Right ventricle myocardium inferior (tissue), 1 donor: ENCODE data around the gene ABCA10. TPM values are rescaled to one million over a fixed set of nuclear protein-coding genes. Genes with fewer than 3 reads are reported as not detected.
A peak's percentile ranks its signal among the peaks of the same experiment; 100 is the strongest.
"Not testable (repeated sequence)": the region's sequence is repeated elsewhere in the genome, so short reads cannot be mapped to it uniquely, and the experiment has no call there.

Source experiments
- ATAC-seq: fragments of 200-7000 bp; cut with Tn5 transposase; one replicate; pipeline ENCODE4 v1.9.1; 2020; ENCODE audit warnings: mild to moderate bottlenecking, moderate library complexity
- DNase-seq: peaks from one replicate; pipeline ENCODE4 v3.0.0; 2021; ENCODE audit errors: missing footprints
- intact Hi-C: fragments of 100-400 bp; cut with DNase I; formaldehyde crosslinking; loops from one replicate; pipeline ENCODE4 v1.11.0; 2022
- long read RNA-seq: library from polyadenylated mRNA; unstranded; transcript quantifications from one replicate; pipeline ENCODE4 v2.0.0, GENCODE V29; 2021
- total RNA-seq: library from RNA; stranded (reverse); fragmentation: NEBNext Ultra II Directional; extraction: Animal tissue kit (Norgen Biotek cat#: 25700); gene quantifications from one replicate; pipeline ENCODE4 v1.2.1, GENCODE V29; 2021
- donor health status: DM: no; HTN: yes; CAD: no; lungs with severe emphysema.

ABCA10 gene
- total RNA-seq = 7.1 TPM
- long read RNA-seq, partial matches to known transcripts = 0 of 1 reads
- long read RNA-seq, other reads (novel, unspliced or antisense) = 0 of 1 reads

GRCh38 chr17:69228576-69228975 is at the start of gene ABCA10:
ABCA10 (minus strand) TSS chr17:69228824; CDS start chr17:69225358, 3,466 bp downstream.
- intact Hi-C loops = no loop called here

GRCh38 chr17:69276279-69276678 is 47.7 kb upstream of the ABCA10 start:
- intact Hi-C loops, ATAC-seq, DNase-seq: not testable (repeated sequence)

More at GRCh38 chr17:69228576-69228975, at the start of gene ABCA10:
- ATAC-seq (peak; percentile 70), DNase-seq (no peak)

GRCh38 chr17:69275751-69276150 is 47.1 kb upstream of the ABCA10 start:
- no peak for ATAC-seq

GRCh38 chr17:69271023-69271422 is 42.4 kb upstream of the ABCA10 start:
- DNase-seq (no peak), ATAC-seq (no peak)
- intact Hi-C loops = no loop called here

More at GRCh38 chr17:69275751-69276150, 47.1 kb upstream of the ABCA10 start:
- no peak for DNase-seq
- intact Hi-C loops = no loop called here

GRCh38 chr17:69269131-69269998 is 40.7 kb upstream of the ABCA10 start:
- DNase-seq = no peak
- ATAC-seq = no peak
- intact Hi-C loops = no loop called here

- DNase-seq = peak; percentile 43
- ATAC-seq = no peak
- intact Hi-C loops = no loop called here
Observed at GRCh38 chr17:69268543-69269014, 40.0 kb upstream of the ABCA10 start.

- intact Hi-C loops = no loop called here
- ATAC-seq (no peak), DNase-seq (no peak)
Observed at GRCh38 chr17:69267219-69267618, 38.6 kb upstream of the ABCA10 start.

GRCh38 chr17:69265873-69266272 is 37.2 kb upstream of the ABCA10 start:
- no peak for ATAC-seq
- DNase-seq = no peak
- intact Hi-C loops = no loop called here

GRCh38 chr17:69254187-69254586 is 25.6 kb upstream of the ABCA10 start:
- no peak for DNase-seq
- ATAC-seq = no peak
- intact Hi-C loops = no loop called here

GRCh38 chr17:69250641-69251040 is 22.0 kb upstream of the ABCA10 start:
- DNase-seq (no peak), ATAC-seq (no peak)
- intact Hi-C loops = no loop called here

GRCh38 chr17:69246726-69247375 is 18.2 kb upstream of the ABCA10 start:
- DNase-seq = no peak
- intact Hi-C loops = no loop called here
- ATAC-seq = peak; percentile 52

GRCh38 chr17:69246202-69246601 is 17.6 kb upstream of the ABCA10 start:
- no peak for DNase-seq
- intact Hi-C loops = no loop called here
- ATAC-seq = no peak

- intact Hi-C loops = no loop called here
- DNase-seq (no peak), ATAC-seq (no peak)
Observed at GRCh38 chr17:69245617-69246016, 17.0 kb upstream of the ABCA10 start.

- intact Hi-C loops = loop anchor here (10.0 kb wide), 1 partner anchor 285 kb away; the partner anchor contains the start of gene ABCA8
- ATAC-seq = no peak
- DNase-seq = no peak
Observed at GRCh38 chr17:69239611-69240600, 11.3 kb upstream of the ABCA10 start.

- DNase-seq (no peak), ATAC-seq (no peak)
- intact Hi-C loops = loop anchor here (10.0 kb wide), 1 partner anchor 282 kb away; the partner anchor contains the start of gene ABCA8
Observed at GRCh38 chr17:69236946-69237345, 8.3 kb upstream of the ABCA10 start.

GRCh38 chr17:69236464-69236863 is 7.8 kb upstream of the ABCA10 start:
- DNase-seq (no peak), ATAC-seq (no peak)
- intact Hi-C loops = loop anchor here (10.0 kb wide), 1 partner anchor 282 kb away; the partner anchor contains the start of gene ABCA8

- intact Hi-C loops = loop anchor here (2.0 to 10.0 kb wide), 2 partner anchors 281 to 459 kb away; partner anchors contain the start of gene ABCA8
- ATAC-seq (peak; percentile 94), DNase-seq (peak; percentile 78)
Observed at GRCh38 chr17:69235338-69236058, 6.9 kb upstream of the ABCA10 start.

GRCh38 chr17:69232650-69233049 is 4.0 kb upstream of the ABCA10 start:
- intact Hi-C loops = loop anchor here (10.0 kb wide), 1 partner anchor 278 kb away; the partner anchor contains the start of gene ABCA8
- ATAC-seq (no peak), DNase-seq (no peak)
